ENCODE measurements around the gene GNL3. TPM values are rescaled to one million over a fixed set of nuclear protein-coding genes. Genes with fewer than 3 reads are reported as not detected.
A peak's percentile ranks its signal among the peaks of the same experiment; 100 is the strongest.

GNL3 gene
- total and polyA plus RNA-seq, 2 donors from 2014 or later, result 27.9 to 47.8 TPM

DNA sequence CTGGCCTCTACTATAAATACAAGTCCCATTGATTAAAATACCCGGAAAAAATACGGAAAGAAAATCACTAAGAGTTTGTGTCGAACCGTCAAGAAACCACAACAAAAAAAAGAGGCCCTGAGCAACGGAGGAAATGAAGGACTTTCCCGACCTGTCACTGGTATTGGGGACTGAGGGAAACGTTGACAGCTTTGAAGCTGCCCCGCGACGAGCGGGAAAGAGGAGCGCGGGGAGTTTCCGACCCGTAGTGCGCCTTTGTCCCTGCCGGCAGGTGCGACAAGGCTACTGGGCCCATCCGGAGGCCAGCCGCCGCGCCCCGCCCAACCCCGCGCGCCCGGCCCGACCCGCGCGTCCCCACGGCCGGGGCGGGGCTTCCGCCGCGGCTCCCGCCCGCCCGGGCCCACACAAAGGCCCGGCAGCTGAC is 535 bp upstream of the GNL3 start:
- peak; percentile 82 to 92 (median 88) for DNase-seq
- H3K9ac ChIP-seq (ENCODE audit: low read length in 3 of 3), result peak overlapping the region; percentile 84 to 89 (median 85)
- H3K4me3 ChIP-seq (ENCODE audit: low read length in 3 of 3), result peak overlapping the region; percentile 90 to 93 (median 93)
- peak overlapping the region; percentile 96 to 98 for H3K27ac ChIP-seq (ENCODE audit: low read depth in 2 of 2, low read length in 2 of 2)
- H3K27me3 ChIP-seq (ENCODE audit: control insufficient read depth, insufficient read depth, low read length), result no peaks in the 10 kb centered on the region
- no peaks in the 10 kb centered on the region for H3K9me3 ChIP-seq (ENCODE audit: control insufficient read depth in 2 of 3, insufficient read depth in 1 of 3, low read length in 3 of 3)
- peaks cover 4 to 28% (median 20%) of the 10 kb centered on the region in 3 donors for H3K4me1 ChIP-seq (ENCODE audit: control insufficient read depth in 2 of 3, insufficient read depth in 2 of 3, low read depth in 1 of 3, low read length in 3 of 3)
- H3K36me3 ChIP-seq (ENCODE audit: control insufficient read depth in 2 of 3, insufficient read depth in 3 of 3, low read length in 3 of 3), result peaks cover 24 to 31% (median 25%) of the 10 kb centered on the region in 3 donors
- TF ChIP-seq, protein P1, sequence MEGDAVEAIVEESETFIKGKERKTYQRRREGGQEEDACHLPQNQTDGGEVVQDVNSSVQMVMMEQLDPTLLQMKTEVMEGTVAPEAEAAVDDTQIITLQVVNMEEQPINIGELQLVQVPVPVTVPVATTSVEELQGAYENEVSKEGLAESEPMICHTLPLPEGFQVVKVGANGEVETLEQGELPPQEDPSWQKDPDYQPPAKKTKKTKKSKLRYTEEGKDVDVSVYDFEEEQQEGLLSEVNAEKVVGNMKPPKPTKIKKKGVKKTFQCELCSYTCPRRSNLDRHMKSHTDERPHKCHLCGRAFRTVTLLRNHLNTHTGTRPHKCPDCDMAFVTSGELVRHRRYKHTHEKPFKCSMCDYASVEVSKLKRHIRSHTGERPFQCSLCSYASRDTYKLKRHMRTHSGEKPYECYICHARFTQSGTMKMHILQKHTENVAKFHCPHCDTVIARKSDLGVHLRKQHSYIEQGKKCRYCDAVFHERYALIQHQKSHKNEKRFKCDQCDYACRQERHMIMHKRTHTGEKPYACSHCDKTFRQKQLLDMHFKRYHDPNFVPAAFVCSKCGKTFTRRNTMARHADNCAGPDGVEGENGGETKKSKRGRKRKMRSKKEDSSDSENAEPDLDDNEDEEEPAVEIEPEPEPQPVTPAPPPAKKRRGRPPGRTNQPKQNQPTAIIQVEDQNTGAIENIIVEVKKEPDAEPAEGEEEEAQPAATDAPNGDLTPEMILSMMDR (IDR thresholded peaks at IDR 0.05; ENCODE audit: borderline replicate concordance, extremely low read depth, insufficient read depth), result no peak
- intact Hi-C loops (cut with DNase I), result no loop called here
- no peak for FAIRE-seq

DNA sequence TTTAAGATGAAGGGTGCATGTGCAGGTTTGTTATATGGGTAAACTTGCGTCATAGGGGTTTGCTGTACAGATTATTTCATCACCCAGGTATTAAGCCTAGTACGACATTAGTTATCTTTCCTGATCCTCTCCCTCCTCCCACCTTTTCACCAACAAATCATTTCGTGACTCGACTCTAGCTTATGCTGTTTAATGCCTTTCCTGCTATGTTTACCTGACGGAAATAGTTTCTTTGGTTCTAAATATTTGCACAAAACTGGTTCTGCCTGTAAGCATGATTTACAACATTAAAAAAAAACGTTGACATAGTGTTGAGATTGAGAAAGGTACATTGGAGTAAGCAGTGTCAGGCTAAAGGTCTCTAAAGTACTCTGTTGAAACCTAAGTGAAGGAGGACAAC is 2.4 kb downstream of the GNL3 start:
- no peak for FAIRE-seq
- Histone ChIP-seq H3K4me1 (ENCODE audit: control insufficient read depth in 2 of 3, insufficient read depth in 2 of 3, low read depth in 1 of 3, low read length in 3 of 3) (peaks cover 4 to 24% (median 13%) of the 10 kb centered on the region in 3 donors), H3K36me3 (ENCODE audit: control insufficient read depth in 2 of 3, insufficient read depth in 3 of 3, low read length in 3 of 3) (peaks cover 33 to 50% (median 42%) of the 10 kb centered on the region in 3 donors), H3K27ac (ENCODE audit: low read depth in 2 of 2, low read length in 2 of 2) (no peak overlapping the region), H3K4me3 (ENCODE audit: low read length in 3 of 3) (no peak overlapping the region), H3K9ac (ENCODE audit: low read length in 3 of 3) (no peak overlapping the region), H3K9me3 (ENCODE audit: control insufficient read depth in 2 of 3, insufficient read depth in 1 of 3, low read length in 3 of 3) (no peaks in the 10 kb centered on the region), H3K27me3 (ENCODE audit: control insufficient read depth, insufficient read depth, low read length) (no peaks in the 10 kb centered on the region)
- TF ChIP-seq, protein P1 (IDR thresholded peaks at IDR 0.05; ENCODE audit: borderline replicate concordance, extremely low read depth, insufficient read depth), result no peak
- DNase-seq, result no peak
- intact Hi-C loops (cut with DNase I), result no loop called here

DNA sequence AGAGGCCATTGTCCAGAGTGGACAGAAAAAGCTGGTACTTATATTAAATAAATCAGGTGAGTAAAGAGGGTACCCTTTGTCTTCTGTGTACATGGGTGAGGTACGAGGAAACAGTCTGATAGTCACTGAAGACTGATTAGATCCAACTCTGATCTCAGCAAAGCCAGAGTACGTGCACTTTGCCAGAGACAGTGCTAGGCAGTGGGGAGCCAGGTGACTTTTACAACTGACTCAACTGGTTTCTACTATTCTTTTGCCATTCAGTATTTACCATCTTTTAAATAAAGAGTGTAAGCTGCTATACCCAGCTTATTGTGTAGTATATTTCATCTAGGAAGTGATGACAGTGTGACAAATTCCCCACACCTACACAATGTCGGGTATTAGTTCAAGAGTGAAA is 3.3 kb downstream of the GNL3 start:
- Histone ChIP-seq H3K27me3 (ENCODE audit: control insufficient read depth, insufficient read depth, low read length) (no peaks in the 10 kb centered on the region), H3K4me1 (ENCODE audit: control insufficient read depth in 2 of 3, insufficient read depth in 2 of 3, low read depth in 1 of 3, low read length in 3 of 3) (peaks cover 4 to 16% (median 13%) of the 10 kb centered on the region in 3 donors), H3K4me3 (ENCODE audit: low read length in 3 of 3) (no peak overlapping the region), H3K9me3 (ENCODE audit: control insufficient read depth in 2 of 3, insufficient read depth in 1 of 3, low read length in 3 of 3) (no peaks in the 10 kb centered on the region), H3K36me3 (ENCODE audit: control insufficient read depth in 2 of 3, insufficient read depth in 3 of 3, low read length in 3 of 3) (peaks cover 37 to 58% (median 50%) of the 10 kb centered on the region in 3 donors), H3K9ac (ENCODE audit: low read length in 3 of 3) (no peak overlapping the region), H3K27ac (ENCODE audit: low read depth in 2 of 2, low read length in 2 of 2) (no peak overlapping the region)
- DNase-seq, result no peak
- TF ChIP-seq, protein P1 (IDR thresholded peaks at IDR 0.05; ENCODE audit: borderline replicate concordance, extremely low read depth, insufficient read depth), result no peak
- no peak for FAIRE-seq
- intact Hi-C loops (cut with DNase I), result no loop called here

DNA sequence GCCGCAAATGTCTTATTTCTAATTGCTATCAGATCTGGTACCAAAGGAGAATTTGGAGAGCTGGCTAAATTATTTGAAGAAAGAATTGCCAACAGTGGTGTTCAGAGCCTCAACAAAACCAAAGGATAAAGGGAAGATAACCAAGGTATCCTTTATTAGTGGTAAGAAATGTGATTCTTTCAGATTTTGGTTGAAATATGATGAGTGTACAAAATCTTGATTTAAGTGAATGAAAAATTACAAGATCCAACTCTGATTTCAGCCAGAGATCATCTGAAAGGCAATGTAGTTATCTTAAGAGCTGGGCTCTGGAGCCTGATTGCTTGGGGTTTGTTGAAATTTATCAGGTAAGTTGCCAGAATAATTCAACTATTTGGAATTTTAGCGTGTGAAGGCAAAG is 4.7 kb downstream of the GNL3 start:
- Histone ChIP-seq H3K9me3 (ENCODE audit: control insufficient read depth in 2 of 3, insufficient read depth in 1 of 3, low read length in 3 of 3) (no peaks in the 10 kb centered on the region), H3K36me3 (ENCODE audit: control insufficient read depth in 2 of 3, insufficient read depth in 3 of 3, low read length in 3 of 3) (peaks cover 41 to 70% (median 59%) of the 10 kb centered on the region in 3 donors), H3K4me3 (ENCODE audit: low read length in 3 of 3) (no peak overlapping the region), H3K27ac (ENCODE audit: low read depth in 2 of 2, low read length in 2 of 2) (no peak overlapping the region), H3K27me3 (ENCODE audit: control insufficient read depth, insufficient read depth, low read length) (no peaks in the 10 kb centered on the region), H3K4me1 (ENCODE audit: control insufficient read depth in 2 of 3, insufficient read depth in 2 of 3, low read depth in 1 of 3, low read length in 3 of 3) (peaks cover 4 to 9% (median 7%) of the 10 kb centered on the region in 3 donors), H3K9ac (ENCODE audit: low read length in 3 of 3) (no peak overlapping the region)
- DNase-seq (no peak), FAIRE-seq (no peak)
- TF ChIP-seq, protein P1 (IDR thresholded peaks at IDR 0.05; ENCODE audit: borderline replicate concordance, extremely low read depth, insufficient read depth), result no peak
- intact Hi-C loops (cut with DNase I), result no loop called here
